IMR-90 (cell line): ENCODE measurements around the gene TMEM229A. TPM values are rescaled to one million over a fixed set of nuclear protein-coding genes. Genes with fewer than 3 reads are reported as not detected.

Source experiments
- ATAC-seq: fragments of 200-7000 bp; cut with Tn5 transposase; 2 replicates; pipeline ENCODE4 v1.9.1; 2020; ENCODE audit warnings: low read depth, mild to moderate bottlenecking, moderate library complexity
- BruUV-seq: library from RNA; stranded (reverse); fragments of 400-500 nt; replicated peaks from 2 replicates; lab custom pipeline; 2021; lab: Mats Ljungman, UMichigan
- CTCF ChIA-PET: fragments of 300-600 bp; formaldehyde crosslinking; extraction: SDS; loops from one replicate; lab custom pipeline; 2021; ENCODE audit warnings: antibody characterized with exemption; lab: Yijun Ruan, JAX
- POLR2A ChIA-PET: fragments of 300-600 bp; sonication (Branson Sonifier 250); formaldehyde crosslinking; loops from one replicate; lab custom pipeline; 2022; ENCODE audit warnings: antibody characterized with exemption; ENCODE audit not compliant: unreplicated experiment; lab: Charles Lee
- DNase-seq: peaks from one replicate; pipeline ENCODE4 v3.0.0; 2013
- H2AFZ ChIP-seq: replicated peaks from 2 replicates; pipeline ENCODE3; 2013; ENCODE audit warnings: low read length, mild to moderate bottlenecking; ENCODE audit not compliant: poor library complexity
- H2AK5ac ChIP-seq: 2 replicates; pipeline ENCODE4 v1.6.1; 2013; ENCODE audit warnings: low read depth, low read length, inconsistent platforms
- H2AK9ac ChIP-seq: replicated peaks from 2 replicates; pipeline ENCODE3; 2013; ENCODE audit warnings: mild to moderate bottlenecking, low read depth, low read length, moderate library complexity; ENCODE audit not compliant: poor library complexity
- H2BK120ac ChIP-seq: 2 replicates; pipeline ENCODE4 v1.6.1; 2013; ENCODE audit warnings: low read depth, low read length, inconsistent platforms
- H2BK15ac ChIP-seq: 3 replicates; pipeline ENCODE4 v1.6.1; 2013; ENCODE audit warnings: low read depth, low read length, inconsistent platforms
- H2BK20ac ChIP-seq: 2 replicates; pipeline ENCODE4 v1.6.1; 2013; ENCODE audit warnings: low read depth, mild to moderate bottlenecking, inconsistent platforms, low read length, moderate library complexity
- H2BK5ac ChIP-seq: 2 replicates; pipeline ENCODE4 v1.6.1; 2013; ENCODE audit warnings: mild to moderate bottlenecking, low read depth, low read length, inconsistent platforms; ENCODE audit not compliant: poor library complexity, severe bottlenecking
- H3K14ac ChIP-seq: replicated peaks from 2 replicates; pipeline ENCODE4 v1.6.1; 2013; ENCODE audit warnings: low read depth, low read length, inconsistent platforms
- H3K18ac ChIP-seq: 2 replicates; pipeline ENCODE4 v1.6.1; 2013; ENCODE audit warnings: low read depth, low read length, control low read depth
- H3K23ac ChIP-seq: 2 replicates; pipeline ENCODE4 v1.6.1; 2013; ENCODE audit warnings: low read depth, low read length, inconsistent platforms
- H3K27ac ChIP-seq: 2 replicates; pipeline ENCODE4 v1.5.1; 2013; ENCODE audit warnings: mild to moderate bottlenecking, control low read depth, low read length; ENCODE audit not compliant: insufficient read depth
- H3K27me3 ChIP-seq: 2 replicates; pipeline ENCODE4 v1.6.1; 2013; ENCODE audit warnings: low read length; ENCODE audit not compliant: control insufficient read depth, insufficient read depth
- H3K36me3 ChIP-seq: 2 replicates; pipeline ENCODE4 v1.6.1; 2013; ENCODE audit warnings: low read length, mixed read lengths; ENCODE audit not compliant: control insufficient read depth, insufficient read depth
- H3K4ac ChIP-seq: 2 replicates; pipeline ENCODE4 v1.6.1; 2013; ENCODE audit warnings: low read depth, low read length, inconsistent platforms
- H3K4me1 ChIP-seq: 2 replicates; pipeline ENCODE4 v1.6.1; 2013; ENCODE audit warnings: low read length, mixed read lengths; ENCODE audit not compliant: control insufficient read depth, insufficient read depth
- H3K4me2 ChIP-seq: 2 replicates; pipeline ENCODE4 v1.6.1; 2013; ENCODE audit warnings: low read depth, mild to moderate bottlenecking, control low read depth, low read length, moderate library complexity
- H3K4me3 ChIP-seq: 2 replicates; pipeline ENCODE4 v1.5.1; 2013; ENCODE audit warnings: low read depth, mild to moderate bottlenecking, control low read depth, low read length, moderate library complexity; ENCODE audit not compliant: insufficient read depth
- H3K56ac ChIP-seq: 2 replicates; pipeline ENCODE4 v1.6.1; 2013; ENCODE audit warnings: low read length, inconsistent platforms; ENCODE audit not compliant: insufficient read depth; ENCODE audit errors: extremely low read depth
- H3K79me1 ChIP-seq, 2 experiments: 2 replicates each; pipeline ENCODE4 v1.6.1; 2013; ENCODE audit warnings: low read length in 2 of 2, inconsistent platforms in 1 of 2, low read depth in 1 of 2
- H3K9ac ChIP-seq: 2 replicates; pipeline ENCODE4 v1.6.1; 2013; ENCODE audit warnings: low read depth, low read length, control low read depth
- H3K9me1 ChIP-seq: 2 replicates; pipeline ENCODE4 v1.6.1; 2013; ENCODE audit warnings: low read length, inconsistent platforms; ENCODE audit not compliant: insufficient read depth
- H3K9me3 ChIP-seq: 2 replicates; pipeline ENCODE4 v1.6.1; 2013; ENCODE audit warnings: low read length; ENCODE audit not compliant: control insufficient read depth, insufficient read depth
- H4K20me1 ChIP-seq: 2 replicates; pipeline ENCODE4 v1.6.1; 2013; ENCODE audit warnings: low read length, inconsistent platforms; ENCODE audit not compliant: insufficient read depth
- H4K5ac ChIP-seq: 2 replicates; pipeline ENCODE4 v1.6.1; 2013; ENCODE audit warnings: mild to moderate bottlenecking, low read depth, low read length, control low read depth
- H4K8ac ChIP-seq, 2 experiments: 2 replicates each; pipeline ENCODE4 v1.6.1; 2013; ENCODE audit warnings: low read depth in 2 of 2, low read length in 2 of 2, control low read depth in 1 of 2, inconsistent platforms in 1 of 2
- H4K91ac ChIP-seq: 2 replicates; pipeline ENCODE4 v1.6.1; 2013; ENCODE audit warnings: low read depth, low read length, inconsistent platforms; ENCODE audit not compliant: insufficient read depth
- ELK1 ChIP-seq: fragments of 150-350 bp; IDR thresholded peaks from 2 replicates; pipeline ENCODE4 v1.6.1; 2016; ENCODE audit warnings: low read depth, mild to moderate bottlenecking, low read length, moderate library complexity, borderline replicate concordance
- MAZ ChIP-seq: IDR thresholded peaks from 2 replicates; pipeline ENCODE4 v1.6.1; 2012; ENCODE audit warnings: low read depth, mild to moderate bottlenecking, low read length, improper control_type of control experiment, moderate library complexity, borderline replicate concordance
- RCOR1 ChIP-seq: IDR thresholded peaks from 2 replicates; pipeline ENCODE4 v1.6.1; 2012; ENCODE audit warnings: mild to moderate bottlenecking, low read length, improper control_type of control experiment; ENCODE audit not compliant: insufficient replicate concordance
- RFX5 ChIP-seq: IDR thresholded peaks from 2 replicates; pipeline ENCODE4 v1.8.0; 2012; ENCODE audit warnings: low read depth, mild to moderate bottlenecking, low read length, moderate library complexity
- USF2 ChIP-seq: fragments of 150-350 bp; IDR thresholded peaks from 2 replicates; pipeline ENCODE4 v1.6.1; 2017; ENCODE audit warnings: mild to moderate bottlenecking, antibody characterized with exemption, low read length, low read depth
- dilution Hi-C: fragments of 300-500 bp; cut with HindIII; formaldehyde crosslinking; loops from one replicate; pipeline ENCODE4 v1.14.3; 2018; ENCODE audit warnings: low sequenced_read_pairs; ENCODE audit not compliant: unreplicated experiment
- in situ Hi-C: fragments of 300-500 bp; cut with MboI; formaldehyde crosslinking; loops from 3 replicates; pipeline ENCODE4 v1.14.3; 2019; ENCODE audit warnings: low sequenced_read_pairs, inconsistent platforms, mixed read lengths
- intact Hi-C: fragments of 100-400 bp; cut with micrococcal nuclease; formaldehyde crosslinking; loops from 2 replicates; pipeline ENCODE4 v1.10.0; 2022
- polyA plus RNA-seq, 3 experiments: library from polyadenylated mRNA; depleted of rRNA; stranded (reverse); fragments of >200 nt; gene quantifications; 2 replicates each; pipeline ENCODE4 v1.2.3, GENCODE V29; 2012; ENCODE audit warnings: low replicate concordance in 1 of 3
- total RNA-seq: library from RNA; depleted of rRNA; stranded (reverse); fragments of >200 nt; gene quantifications from 2 replicates; pipeline ENCODE4 v1.2.3, GENCODE V29; 2012

The TMEM229A gene
- total and polyA plus RNA-seq, 2 of the 4 experiments (the other 2 are of a cell fraction) = not detected

GRCh38 chr7:123994449-123994848, 38.4 kb downstream of the TMEM229A start:
- Histone ChIP-seq H2AFZ (no peak overlapping the region), H3K4me1 (no peaks in the 10 kb centered on the region), H3K4me3 (no peak overlapping the region), H3K27me3 (no peaks in the 10 kb centered on the region), H3K4me2 (no peak overlapping the region), H2AK9ac (no peak overlapping the region), H4K20me1 (no peaks in the 10 kb centered on the region), H3K56ac (no peak overlapping the region), H4K8ac (no peak overlapping the region), H2BK5ac (no peak overlapping the region), H3K18ac (no peak overlapping the region), H3K9me3 (no peaks in the 10 kb centered on the region), H3K4ac (no peak overlapping the region), H2AK5ac (no peak overlapping the region), H3K23ac (no peak overlapping the region), H2BK15ac (no peak overlapping the region), H3K14ac (no peak overlapping the region), H3K27ac (no peak overlapping the region), H4K5ac (no peak overlapping the region), H2BK120ac (no peak overlapping the region), H3K9ac (no peak overlapping the region), H3K79me1 (no peaks in the 10 kb centered on the region), H4K91ac (no peak overlapping the region), H3K36me3 (no peaks in the 10 kb centered on the region), H3K9me1 (no peaks in the 10 kb centered on the region), H2BK20ac (no peak overlapping the region)
- CTCF ChIA-PET = no interaction called here
- DNase-seq (no peak), ATAC-seq (no peak)
- TF ChIP-seq USF2 (no peak), ELK1 (no peak), MAZ (no peak), RCOR1 (no peak), RFX5 (no peak)
- intact Hi-C loops = no loop called here
- dilution Hi-C loops = no loop called here
- in situ Hi-C loops = no loop called here
- BruUV-seq = no TSS peak
- POLR2A ChIA-PET = no interaction called here
